Omental fat pad (tissue), 4 donors: ENCODE measurements around the gene TFF2. TPM values are rescaled to one million over a fixed set of nuclear protein-coding genes. Genes with fewer than 3 reads are reported as not detected.

Source experiments
- ATAC-seq: fragments of 150-250 bp; one replicate; pipeline ENCODE4 v1.9.1; 2016; ENCODE audit warnings: mild to moderate bottlenecking, moderate library complexity; ENCODE audit not compliant: low FRiP score
- DNase-seq: peaks from one replicate; pipeline ENCODE4 v3.0.0-alpha.2; 2019; ENCODE audit warnings: low spot score
- CTCF ChIP-seq, 3 donors: fragments of 450-650 bp; IDR thresholded peaks; one replicate each; pipeline ENCODE4 v1.5.1; 2016 to 2017; ENCODE audit warnings: antibody characterized with exemption in 3 of 3, mild to moderate bottlenecking in 3 of 3, moderate library complexity in 2 of 3
- total RNA-seq, 4 donors: library from RNA; depleted of rRNA; stranded (reverse); fragments of >200 nt; gene quantifications; one replicate each; pipeline ENCODE4 v1.1.0, GENCODE V29; 2016

Gene TFF2
- total RNA-seq, 4 donors from 2014 or later = not detected

DNA sequence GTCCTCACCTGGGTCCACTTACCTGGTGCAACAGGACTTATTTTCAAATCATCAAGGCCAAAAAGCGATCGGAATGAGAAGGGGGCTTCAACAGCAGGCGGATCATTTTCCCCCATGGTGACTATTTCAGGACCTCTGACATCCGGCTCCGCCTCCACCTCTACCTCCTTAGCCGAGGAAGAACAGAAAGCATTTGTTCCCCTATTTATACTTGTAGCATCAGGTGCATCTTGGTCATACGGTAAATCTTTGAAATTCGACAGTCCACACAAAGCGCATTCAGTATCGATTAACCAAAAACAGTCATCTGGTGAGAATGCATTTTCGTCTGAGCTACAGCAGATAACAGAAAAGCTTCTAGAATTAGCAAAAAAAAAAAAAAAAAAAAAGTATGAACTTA lies 44.5 kb upstream of the TFF2 start:
- TF ChIP-seq CTCF (IDR thresholded peaks at IDR 0.05) = no peak
- ATAC-seq = no peak
- DNase-seq = no peak

- ATAC-seq (no peak), DNase-seq (no peak)
- TF ChIP-seq CTCF (IDR thresholded peaks at IDR 0.05) = no peak
These were observed 42.7 kb upstream of the TFF2 start for GRCh38 chr21:42393443-42393950.

DNA sequence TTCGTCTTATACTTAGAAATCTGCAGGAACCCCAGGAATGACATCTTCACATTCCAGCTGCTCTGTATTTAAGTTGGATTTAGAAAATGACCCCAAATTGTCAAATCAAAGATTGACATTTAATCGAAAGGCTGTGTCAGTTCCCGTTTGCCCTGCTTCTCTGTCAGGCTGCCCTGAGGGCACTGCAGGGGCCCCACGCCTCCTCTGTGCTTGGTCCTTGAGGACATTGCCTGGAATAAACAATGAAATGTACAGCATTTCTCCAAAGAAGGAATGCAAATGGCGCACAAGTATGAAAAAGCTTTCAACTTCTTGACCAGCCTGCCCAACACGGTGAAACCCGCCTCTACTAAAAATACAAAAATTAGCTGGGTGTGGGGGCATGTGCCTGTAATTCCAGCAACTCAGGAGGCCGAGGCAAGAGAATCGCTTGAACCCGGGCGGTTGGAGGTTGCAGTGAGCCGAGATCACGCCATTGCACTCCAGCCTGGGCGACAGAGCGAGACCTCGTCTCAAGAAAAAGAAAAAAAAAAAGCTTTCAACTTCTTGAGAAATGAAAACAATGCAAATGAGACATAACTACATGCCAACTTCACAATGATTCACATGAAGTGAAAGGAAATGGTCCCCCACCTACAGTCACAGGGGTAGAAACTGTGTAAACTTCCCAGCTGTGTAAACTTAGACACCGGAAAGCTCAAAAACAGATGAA lies 42.1 kb upstream of the TFF2 start:
- DNase-seq (no peak), ATAC-seq (no peak)
- TF ChIP-seq CTCF (IDR thresholded peaks at IDR 0.05) = no peak

DNA sequence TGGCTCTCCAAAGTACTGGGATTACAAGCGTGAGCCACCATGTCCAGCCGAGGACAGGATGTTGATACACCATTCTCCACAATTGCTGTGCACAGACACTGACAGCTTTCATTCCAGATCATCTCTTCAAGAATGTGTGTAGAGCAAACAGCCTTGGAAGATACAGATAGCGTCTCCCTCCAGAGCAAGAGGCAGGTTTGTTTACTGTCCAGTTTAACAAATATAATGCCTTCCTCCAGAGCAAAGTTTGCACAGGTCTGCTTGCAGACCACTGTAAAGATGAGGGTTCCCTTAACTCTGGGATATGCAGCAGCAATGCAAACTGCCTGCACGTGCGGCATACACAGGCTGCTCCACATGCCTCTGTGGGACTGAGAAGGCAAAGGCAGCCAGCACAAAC lies 40.5 kb upstream of the TFF2 start:
- ATAC-seq (no peak), DNase-seq (no peak)
- no peak for TF ChIP-seq CTCF (IDR thresholded peaks at IDR 0.05)

GRCh38 chr21:42390696-42391095 lies 39.9 kb upstream of the TFF2 start:
- ATAC-seq (no peak), DNase-seq (no peak)
- no peak for TF ChIP-seq CTCF (IDR thresholded peaks at IDR 0.05)

DNA sequence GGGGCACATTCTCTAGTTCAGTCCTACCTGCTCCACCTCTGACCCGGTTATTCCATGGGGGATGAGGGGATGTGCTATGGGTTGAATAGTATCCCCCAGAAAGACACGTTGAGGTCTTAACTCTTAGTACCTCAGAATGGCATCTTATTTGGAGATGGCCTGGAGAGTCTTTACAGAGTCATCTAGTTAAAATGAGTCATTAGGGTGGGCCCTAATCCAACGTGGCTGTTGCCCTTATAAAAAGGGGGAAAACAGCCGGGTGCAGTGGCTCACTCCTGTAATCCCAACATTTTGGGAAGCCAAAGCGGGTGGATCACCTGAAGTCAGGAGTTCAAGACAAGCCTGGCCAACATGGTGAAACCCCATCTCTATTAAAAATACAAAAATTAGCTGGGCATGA lies 39.4 kb upstream of the TFF2 start:
- TF ChIP-seq CTCF (IDR thresholded peaks at IDR 0.05) = no peak
- ATAC-seq = no peak
- DNase-seq = no peak

DNA sequence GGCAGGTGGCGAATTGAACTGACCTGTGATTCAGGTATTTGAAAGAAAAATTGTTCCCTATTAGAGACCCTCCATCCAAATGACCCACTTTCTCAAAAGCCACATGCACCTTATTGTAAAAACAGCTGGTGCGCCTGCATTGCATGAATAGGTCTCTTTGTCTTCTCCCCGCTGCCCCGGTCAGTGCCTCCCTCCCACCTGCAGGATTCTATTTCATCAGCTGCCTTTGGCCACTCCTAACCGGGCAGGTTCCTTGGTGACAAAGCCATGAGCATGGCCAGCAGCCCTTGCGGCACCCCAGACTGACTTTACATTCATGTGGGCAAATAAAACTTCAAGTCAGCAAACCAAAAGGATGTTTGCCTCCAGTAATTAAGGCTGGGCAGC lies 38.6 kb upstream of the TFF2 start:
- TF ChIP-seq CTCF (IDR thresholded peaks at IDR 0.05) = no peak
- no peak for DNase-seq
- ATAC-seq = no peak
